Testis (tissue), 3 donors: ENCODE results near the gene ESF1. TPM values are rescaled to one million over a fixed set of nuclear protein-coding genes. Genes with fewer than 3 reads are reported as not detected.
A peak's percentile ranks its signal among the peaks of the same experiment; 100 is the strongest.

Source experiments
- DNase-seq: peaks from one replicate; pipeline ENCODE4 v3.0.0-alpha.2; 2019
- H3K27ac ChIP-seq, 2 donors: fragments of 200-600 bp; sonication (generic); one replicate each; pipeline ENCODE4 v1.5.1; 2019
- H3K27me3 ChIP-seq: fragments of 200-600 bp; sonication (generic); one replicate; pipeline ENCODE4 v1.5.1; 2019
- H3K36me3 ChIP-seq: fragments of 200-600 bp; sonication (generic); one replicate; pipeline ENCODE4 v1.5.1; 2017; ENCODE audit warnings: low read depth; ENCODE audit errors: missing control alignments
- H3K4me1 ChIP-seq: fragments of 200-600 bp; sonication (generic); one replicate; pipeline ENCODE4 v1.5.1; 2019
- H3K4me3 ChIP-seq, 2 donors: fragments of 200-600 bp; sonication (generic); one replicate each; pipeline ENCODE4 v1.5.1; 2017 to 2019
- H3K9me3 ChIP-seq: fragments of 200-600 bp; sonication (generic); one replicate; pipeline ENCODE4 v1.5.1; 2017
- POLR2A ChIP-seq: fragments of 450-650 bp; IDR thresholded peaks from one replicate; pipeline ENCODE4 v1.6.1; 2017; ENCODE audit warnings: antibody characterized with exemption, mild to moderate bottlenecking, moderate library complexity
- WGBS, 2 donors: methylation state at CpG; one replicate each; pipeline ENCODE4 v1.1.5; 2018; 5-methylcytosine and 5-hydroxymethylcytosine counted together
- intact Hi-C: fragments of 100-400 bp; cut with DNase I; formaldehyde crosslinking; loops from one replicate; pipeline ENCODE4 v1.15.1; 2023; ENCODE audit warnings: low total_unique reads
- polyA plus RNA-seq: library from polyadenylated mRNA; stranded (reverse); fragments of 350-450 nt; fragmentation: Illumina TruSeq; extraction: RNeasy Lipid Tissue Mini Kit (QIAGEN cat#74804); gene quantifications from one replicate; pipeline ENCODE4 v1.2.3, GENCODE V29; 2014; ENCODE audit warnings: low read depth, low replicate concordance; ENCODE audit not compliant: insufficient read depth
- total RNA-seq, 2 donors: library from RNA; depleted of rRNA; stranded (reverse); fragments of >200 nt; gene quantifications; one replicate each; pipeline ENCODE4 v1.2.3, GENCODE V29; 2016
- TF ChIP-seq, protein P1 (sequence below), 3 experiments: fragments of 450-650 bp in 2 of 3; fragments of 200-600 bp in 1 of 3; sonication (generic) in 1 of 3; IDR thresholded peaks; one replicate each; pipeline ENCODE4 v1.5.1; 2016 to 2019; ENCODE audit warnings: antibody characterized with exemption in 3 of 3, mild to moderate bottlenecking in 2 of 3, moderate library complexity in 1 of 3

Gene ESF1
- total and polyA plus RNA-seq, 3 donors from 2014 or later = 4.5 to 21.7 (median 20.2) TPM

GRCh38 chr20:13822459-13822858 is 37.7 kb upstream of the ESF1 start:
- Histone ChIP-seq H3K36me3 (no peaks in the 10 kb centered on the region), H3K9me3 (no peaks in the 10 kb centered on the region), H3K4me1 (no peaks in the 10 kb centered on the region), H3K27me3 (no peaks in the 10 kb centered on the region), H3K4me3 (no peak overlapping the region), H3K27ac (no peak overlapping the region)
- WGBS, 2 donors = 70 to 87% methylated on average over 2 of the region's 2 CpGs
- no peak for DNase-seq
- intact Hi-C loops = loop anchor here (5.0 kb wide), 1 partner anchor 230 kb away; no protein-coding TSS in a partner anchor
- TF ChIP-seq POLR2A = no peak
- TF ChIP-seq, protein P1, sequence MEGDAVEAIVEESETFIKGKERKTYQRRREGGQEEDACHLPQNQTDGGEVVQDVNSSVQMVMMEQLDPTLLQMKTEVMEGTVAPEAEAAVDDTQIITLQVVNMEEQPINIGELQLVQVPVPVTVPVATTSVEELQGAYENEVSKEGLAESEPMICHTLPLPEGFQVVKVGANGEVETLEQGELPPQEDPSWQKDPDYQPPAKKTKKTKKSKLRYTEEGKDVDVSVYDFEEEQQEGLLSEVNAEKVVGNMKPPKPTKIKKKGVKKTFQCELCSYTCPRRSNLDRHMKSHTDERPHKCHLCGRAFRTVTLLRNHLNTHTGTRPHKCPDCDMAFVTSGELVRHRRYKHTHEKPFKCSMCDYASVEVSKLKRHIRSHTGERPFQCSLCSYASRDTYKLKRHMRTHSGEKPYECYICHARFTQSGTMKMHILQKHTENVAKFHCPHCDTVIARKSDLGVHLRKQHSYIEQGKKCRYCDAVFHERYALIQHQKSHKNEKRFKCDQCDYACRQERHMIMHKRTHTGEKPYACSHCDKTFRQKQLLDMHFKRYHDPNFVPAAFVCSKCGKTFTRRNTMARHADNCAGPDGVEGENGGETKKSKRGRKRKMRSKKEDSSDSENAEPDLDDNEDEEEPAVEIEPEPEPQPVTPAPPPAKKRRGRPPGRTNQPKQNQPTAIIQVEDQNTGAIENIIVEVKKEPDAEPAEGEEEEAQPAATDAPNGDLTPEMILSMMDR (IDR thresholded peaks at IDR 0.05) = no peak

GRCh38 chr20:13821876-13822275 is 37.2 kb upstream of the ESF1 start:
- Histone ChIP-seq H3K4me1 (no peaks in the 10 kb centered on the region), H3K27me3 (no peaks in the 10 kb centered on the region), H3K27ac (no peak overlapping the region), H3K9me3 (no peaks in the 10 kb centered on the region), H3K4me3 (no peak overlapping the region), H3K36me3 (no peaks in the 10 kb centered on the region)
- no peak for DNase-seq
- intact Hi-C loops = loop anchor here (5.0 kb wide), 1 partner anchor 230 kb away; no protein-coding TSS in a partner anchor
- WGBS, 2 donors = 79 to 91% methylated on average over 7 of the region's 7 CpGs
- no peak for TF ChIP-seq POLR2A
- TF ChIP-seq, protein P1 (IDR thresholded peaks at IDR 0.05) = no peak

GRCh38 chr20:13819885-13820645 is 35.3 kb upstream of the ESF1 start:
- WGBS, 2 donors = 36 to 52% methylated on average over 5 of the region's 5 CpGs
- no peaks in the 10 kb centered on the region for H3K9me3 ChIP-seq
- no peaks in the 10 kb centered on the region for H3K27me3 ChIP-seq
- H3K27ac ChIP-seq = no peak overlapping the region
- H3K4me3 ChIP-seq = no peak overlapping the region
- peak; percentile 40 for DNase-seq
- H3K4me1 ChIP-seq = no peaks in the 10 kb centered on the region
- intact Hi-C loops = loop anchor here (5.0 kb wide), 1 partner anchor 232 kb away; no protein-coding TSS in a partner anchor
- no peaks in the 10 kb centered on the region for H3K36me3 ChIP-seq
- TF ChIP-seq POLR2A = no peak
- TF ChIP-seq, protein P1 (IDR thresholded peaks at IDR 0.05) = peak; percentile 44 to 83 (median 67)

- Histone ChIP-seq H3K4me1 (no peaks in the 10 kb centered on the region), H3K36me3 (no peaks in the 10 kb centered on the region), H3K9me3 (no peaks in the 10 kb centered on the region), H3K27ac (peak overlapping the region in 1 of 2 donors; percentile 47), H3K4me3 (no peak overlapping the region), H3K27me3 (no peaks in the 10 kb centered on the region)
- intact Hi-C loops = no loop called here
- DNase-seq = no peak
- no peak for TF ChIP-seq POLR2A
- TF ChIP-seq, protein P1 (IDR thresholded peaks at IDR 0.05) = no peak
Measured at GRCh38 chr20:13817342-13817741, 32.6 kb upstream of the ESF1 start.

DNA sequence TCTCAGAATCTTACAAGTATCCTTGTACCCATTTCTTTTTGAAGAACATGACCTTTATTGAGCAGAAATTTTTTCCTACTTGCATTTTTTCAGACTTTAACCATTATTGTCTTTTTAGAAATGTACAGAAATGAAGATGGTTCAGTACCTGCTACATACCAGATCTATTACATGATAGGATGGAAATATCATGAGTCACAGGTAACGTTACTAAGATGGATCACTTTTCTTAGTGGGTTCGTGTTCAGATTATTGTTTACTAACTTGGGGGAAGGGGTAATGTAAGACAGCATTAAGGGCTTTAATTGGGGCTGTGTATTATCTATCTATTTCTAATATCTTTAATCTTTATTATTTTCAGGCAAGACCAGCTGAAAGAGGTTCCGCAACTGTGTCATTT is 32.0 kb upstream of the ESF1 start:
- intact Hi-C loops = no loop called here
- no peak for TF ChIP-seq POLR2A
- TF ChIP-seq, protein P1 (IDR thresholded peaks at IDR 0.05) = no peak
- Histone ChIP-seq H3K27me3 (no peaks in the 10 kb centered on the region), H3K4me3 (no peak overlapping the region), H3K9me3 (no peaks in the 10 kb centered on the region), H3K36me3 (no peaks in the 10 kb centered on the region), H3K4me1 (no peaks in the 10 kb centered on the region), H3K27ac (no peak overlapping the region)
- no peak for DNase-seq
- WGBS, 2 donors = 84% methylated on average over 3 of the region's 3 CpGs
